Measurements from ENCODE around the gene PTTG1IP.

- no peak for TF ChIP-seq POLR2A (IDR thresholded peaks at IDR 0.05)
- TF ChIP-seq EP300 (IDR thresholded peaks at IDR 0.05; ENCODE audit: low read depth), result no peak
- TF ChIP-seq CTCF (IDR thresholded peaks at IDR 0.05), result no peak
- TF ChIP-seq POLR2AphosphoS5 (IDR thresholded peaks at IDR 0.05), result no peak
Observed at GRCh38 chr21:44903689-44904088, 30.2 kb upstream of the PTTG1IP start.

Measured in transverse colon (tissue), 4 donors.